HG02610 (cell line): Measurements from ENCODE around the gene EHMT1.
A peak's percentile ranks its signal among the peaks of the same experiment; 100 is the strongest.
"Not testable (repeated sequence)": the region's sequence is repeated elsewhere in the genome, so short reads cannot be mapped to it uniquely, and the experiment has no call there.

Source experiments
- ATAC-seq: cut with Tn5 transposase; IDR thresholded peaks from one replicate; pipeline ENCODE4 v1.9.1; 2021; ENCODE audit warnings: mild to moderate bottlenecking, moderate library complexity; ENCODE audit not compliant: unreplicated experiment

The EHMT1 gene

DNA sequence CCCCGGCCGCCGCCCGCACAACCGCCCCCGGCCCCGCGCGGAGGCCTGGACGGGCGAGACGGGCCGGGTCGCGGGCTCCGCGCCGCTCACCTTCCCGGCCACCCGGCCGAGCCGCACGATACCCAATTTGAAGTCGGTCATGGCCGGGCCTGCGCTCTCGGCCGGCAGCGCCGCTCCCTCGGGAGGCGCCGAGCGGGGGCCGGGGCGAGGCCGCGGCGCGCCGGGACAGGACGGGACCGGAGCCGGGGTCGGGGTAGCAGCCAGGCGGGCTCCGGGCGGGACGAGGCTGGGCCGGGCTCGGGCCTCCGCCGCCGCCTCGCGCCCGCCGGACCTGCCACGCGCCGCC, 28.7 kb upstream of the EHMT1 start:
- ATAC-seq = no peak

DNA sequence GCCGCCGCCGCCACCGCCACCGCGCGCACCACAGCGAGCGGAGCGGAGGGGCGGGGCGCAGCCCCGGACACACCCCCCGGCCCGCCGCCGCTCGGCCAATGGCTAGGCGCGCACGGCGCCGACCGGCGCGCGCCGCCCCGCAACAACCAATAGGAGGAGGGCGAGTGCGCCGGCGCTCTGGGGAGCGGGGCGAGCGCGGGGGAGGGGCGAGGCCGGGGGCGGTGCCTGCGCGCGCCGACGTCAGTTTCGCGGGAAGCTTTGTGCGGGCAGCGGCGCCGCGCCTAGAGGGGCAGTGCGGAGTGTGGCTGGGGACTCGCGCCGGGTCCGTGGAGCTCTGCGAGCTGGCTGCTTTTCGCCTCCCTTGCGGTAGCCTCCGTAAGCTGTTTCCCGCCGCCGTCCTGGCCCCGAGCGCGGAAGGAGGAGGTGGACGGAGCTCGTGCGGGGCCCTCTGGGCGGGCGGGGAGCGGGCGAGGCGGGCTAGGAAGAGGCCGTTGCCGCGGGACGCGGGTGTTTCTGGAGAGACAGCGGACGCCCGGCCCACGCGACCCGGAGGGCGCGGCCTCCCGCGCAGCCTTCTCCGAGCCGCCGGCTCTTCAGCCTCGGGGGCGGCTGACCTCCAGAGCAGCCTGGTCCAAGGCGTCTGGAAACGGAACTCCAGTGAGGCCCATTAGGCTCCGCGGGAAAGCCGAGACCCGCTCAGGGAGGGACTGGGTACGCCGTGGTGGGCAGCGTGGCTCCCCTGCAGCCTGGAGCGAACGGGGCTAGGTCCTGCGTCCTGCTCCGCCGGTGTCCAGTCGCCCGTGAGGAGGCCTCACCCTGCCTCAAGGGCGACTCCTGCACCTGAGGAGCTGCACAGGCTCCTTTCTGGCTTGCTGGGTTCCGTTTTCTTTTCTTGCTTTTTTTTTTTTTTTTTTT, 28.1 kb upstream of the EHMT1 start, which contains the start of gene ZMYND19:
TSS of gene ZMYND19 (minus strand) at position 44 of the 915 bp plus-strand sequence. CDS start 249 bp downstream, outside the sequence.
- peak; percentile 81 for ATAC-seq

DNA sequence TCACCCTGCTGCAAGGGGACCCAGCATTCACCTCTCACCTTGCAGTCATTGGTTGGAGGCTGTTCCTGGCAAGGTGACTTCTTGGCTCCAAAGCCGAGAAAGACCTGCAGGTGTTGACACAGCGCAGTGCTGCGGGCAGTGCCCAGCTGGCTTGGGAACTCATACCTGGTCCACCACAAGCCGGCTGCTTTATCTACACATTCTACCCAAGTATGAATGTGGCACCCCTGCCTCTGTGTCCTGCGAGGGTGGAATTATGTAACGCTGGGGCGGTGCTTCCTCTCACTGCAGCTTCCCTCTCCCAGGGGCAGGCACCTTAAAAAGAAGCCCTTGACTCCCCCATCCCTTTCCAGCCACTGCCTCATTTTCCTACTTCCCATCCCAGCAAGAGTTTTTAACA, 26.0 kb upstream of the EHMT1 start:
- ATAC-seq = no peak

DNA sequence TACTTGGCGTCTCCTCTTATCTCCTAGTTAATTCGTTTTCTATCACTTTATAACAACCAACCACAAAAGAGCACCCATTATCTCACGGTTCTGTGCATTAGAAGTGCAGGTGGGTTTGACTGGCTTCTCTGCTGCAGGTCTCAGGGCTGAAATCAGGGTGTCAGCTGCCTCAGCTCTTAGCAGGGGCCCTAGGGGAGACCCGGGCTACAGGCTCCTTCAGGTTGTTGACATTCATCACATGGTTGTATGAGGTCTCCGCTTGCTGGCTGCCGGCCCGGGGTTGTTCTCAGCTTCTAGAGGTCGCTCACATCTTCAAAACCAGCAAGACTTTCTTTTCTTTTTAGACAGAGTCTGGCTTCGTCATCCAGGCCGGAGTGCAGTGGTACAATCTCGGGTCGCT, 25.6 kb upstream of the EHMT1 start:
- no peak for ATAC-seq

DNA sequence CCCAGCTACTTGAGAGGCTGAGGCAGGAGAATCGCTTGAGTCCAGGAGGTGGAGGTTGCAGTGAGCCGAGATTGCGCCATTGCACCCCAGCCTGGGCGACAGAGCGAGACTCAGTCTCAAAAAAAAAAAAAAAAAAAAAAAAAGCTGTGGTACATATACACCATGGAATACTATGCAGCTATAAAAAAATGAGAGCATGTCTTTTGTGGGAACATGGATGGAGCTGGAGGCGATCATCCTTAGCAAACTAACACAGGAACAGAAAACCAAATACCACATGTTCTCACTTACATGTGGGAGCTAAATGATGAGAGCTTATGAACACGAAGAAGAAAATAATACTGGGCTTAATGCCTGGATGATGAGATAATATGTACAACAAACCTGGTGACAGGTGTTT, 22.2 kb upstream of the EHMT1 start:
- not testable (repeated sequence) for ATAC-seq

DNA sequence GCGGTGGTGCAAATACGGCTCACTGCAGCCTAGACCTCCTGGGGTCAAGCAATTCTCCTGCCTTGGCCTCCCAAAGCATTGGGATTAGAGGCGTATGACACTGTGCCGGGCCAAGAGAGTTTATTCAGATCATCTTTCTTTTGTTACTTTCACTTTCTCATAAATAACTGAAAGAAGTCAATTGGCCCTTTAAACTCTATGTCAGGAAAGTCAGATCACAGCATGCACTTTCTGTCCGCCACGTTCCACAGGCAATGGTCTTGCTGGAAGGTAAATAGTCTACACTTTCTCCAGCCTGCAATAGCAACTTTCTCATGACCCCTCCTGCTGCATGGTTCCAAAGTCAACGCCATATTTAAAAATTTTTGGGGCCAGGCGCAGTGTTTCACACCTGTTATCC, 19.9 kb upstream of the EHMT1 start:
- no peak for ATAC-seq

DNA sequence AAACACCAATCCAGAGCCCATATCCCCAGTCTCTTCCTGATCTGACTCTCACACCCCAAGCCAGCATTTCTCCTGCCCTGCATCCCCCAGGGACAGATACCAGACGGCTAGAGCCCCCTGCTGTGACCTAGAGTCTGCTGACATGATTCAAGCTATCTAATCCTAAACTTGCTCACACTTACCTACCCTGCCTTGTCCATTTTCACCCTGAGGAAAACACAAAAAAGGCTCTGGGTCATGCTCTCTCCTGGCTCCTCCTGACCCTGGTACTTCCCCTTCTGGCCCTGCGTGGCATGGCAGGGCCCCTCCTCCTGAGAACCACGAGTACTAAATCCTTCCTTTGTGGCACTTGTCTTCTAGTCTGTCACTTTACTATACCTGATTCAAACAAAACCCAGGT, 16.1 kb upstream of the EHMT1 start:
- ATAC-seq = no peak

DNA sequence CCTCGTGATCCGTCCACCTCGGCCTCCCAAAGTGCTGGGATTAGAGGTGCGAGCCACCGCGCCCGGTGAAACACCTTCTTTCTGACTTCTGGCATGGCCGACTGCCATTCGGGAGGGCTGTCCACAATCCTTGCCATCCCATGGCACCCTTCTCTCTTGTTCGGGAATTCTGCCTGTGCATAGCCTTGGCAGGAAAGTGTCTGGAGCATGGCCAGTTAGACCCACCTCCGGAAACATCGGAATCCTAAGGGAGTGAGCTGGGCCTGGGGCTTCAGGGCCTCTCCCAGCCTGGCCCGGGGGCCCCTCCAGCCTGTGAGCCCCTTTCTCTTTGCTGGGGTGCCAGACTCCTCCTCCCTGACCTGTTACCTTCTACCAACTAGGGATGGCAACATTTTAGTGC, 14.9 kb upstream of the EHMT1 start:
- ATAC-seq = no peak

DNA sequence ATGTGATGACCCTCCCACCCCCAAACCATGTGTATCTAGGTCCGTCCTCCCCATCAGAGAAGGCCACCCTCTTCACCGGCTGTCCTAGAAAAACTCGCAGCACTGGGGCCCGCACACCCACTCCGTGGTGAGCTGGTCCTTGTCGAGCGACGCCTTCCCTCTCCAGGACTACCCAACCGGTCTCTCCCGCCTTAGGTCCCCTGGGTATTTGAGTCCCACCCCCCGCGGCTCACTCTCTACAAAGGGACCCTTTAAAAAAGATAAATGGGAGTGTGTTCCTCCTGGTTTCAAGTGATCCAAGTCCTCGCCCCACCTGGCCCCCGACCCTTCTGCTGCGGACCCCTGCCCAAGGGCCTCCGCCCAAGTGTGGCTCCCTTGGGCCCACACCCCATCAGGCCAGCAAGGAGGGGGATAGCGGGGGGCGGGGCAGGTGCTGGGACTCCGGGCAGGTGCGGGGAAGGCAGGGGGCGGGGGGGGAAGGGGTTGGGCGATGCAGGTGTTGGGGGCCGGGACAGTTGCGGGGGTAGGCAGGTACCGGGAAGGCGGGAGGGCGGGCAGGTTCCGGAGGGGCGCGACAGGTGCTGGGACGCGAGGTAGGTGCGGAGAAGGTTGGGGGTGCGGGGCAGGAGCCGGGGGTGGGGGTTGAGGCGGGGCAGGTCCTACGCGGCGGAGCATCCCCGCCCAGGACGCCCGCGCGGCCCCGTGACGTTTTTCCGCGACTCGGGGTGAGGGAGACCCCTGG, 14.3 kb upstream of the EHMT1 start:
- no peak for ATAC-seq

DNA sequence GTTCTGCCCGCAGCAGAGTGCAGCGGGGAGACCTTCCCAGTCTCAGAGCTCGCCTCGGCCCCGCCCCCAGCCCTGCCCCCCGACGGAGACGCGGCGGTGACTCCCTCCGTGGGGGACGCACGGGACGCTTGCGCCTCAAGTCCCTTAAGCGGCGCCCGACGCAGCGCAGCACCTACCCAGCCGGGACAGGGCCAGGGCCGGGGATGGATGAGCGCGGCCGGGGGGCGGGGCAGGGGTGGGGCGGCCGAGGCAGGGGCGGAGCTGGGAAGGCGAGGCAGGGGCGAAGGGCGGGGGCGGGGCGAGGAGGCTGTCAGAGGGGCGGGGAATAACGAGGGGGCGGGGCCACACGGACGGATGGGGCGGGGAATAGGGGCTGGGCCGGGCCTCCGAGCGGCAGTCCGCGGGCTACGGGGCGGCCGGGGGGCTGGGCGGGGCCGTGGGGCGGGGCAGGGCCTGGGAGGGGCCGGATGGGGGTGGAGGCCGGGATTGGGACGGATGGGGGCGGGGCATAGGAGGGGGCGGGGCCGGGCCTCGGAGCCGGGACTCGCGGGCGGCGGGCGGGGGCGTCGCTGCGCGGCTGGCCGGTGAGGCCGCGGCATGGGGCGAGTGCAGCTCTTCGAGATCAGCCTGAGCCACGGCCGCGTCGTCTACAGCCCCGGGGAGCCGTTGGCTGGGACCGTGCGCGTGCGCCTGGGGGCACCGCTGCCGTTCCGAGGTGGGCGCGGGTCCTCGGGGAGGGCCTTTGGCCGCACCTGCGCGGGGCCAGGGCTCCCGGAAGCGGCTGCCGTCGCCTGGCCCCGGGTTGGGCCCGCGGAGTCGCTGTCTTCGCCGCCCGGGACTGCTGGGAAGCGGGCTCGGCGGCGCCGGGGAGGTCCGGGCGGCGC, 13.4 kb upstream of the EHMT1 start, which contains the start of gene ARRDC1:
TSS of gene ARRDC1 (plus strand) at position 566 of the 884 bp plus-strand sequence. CDS start at position 598, 32 bp downstream.
- ATAC-seq = peak; percentile 73

DNA sequence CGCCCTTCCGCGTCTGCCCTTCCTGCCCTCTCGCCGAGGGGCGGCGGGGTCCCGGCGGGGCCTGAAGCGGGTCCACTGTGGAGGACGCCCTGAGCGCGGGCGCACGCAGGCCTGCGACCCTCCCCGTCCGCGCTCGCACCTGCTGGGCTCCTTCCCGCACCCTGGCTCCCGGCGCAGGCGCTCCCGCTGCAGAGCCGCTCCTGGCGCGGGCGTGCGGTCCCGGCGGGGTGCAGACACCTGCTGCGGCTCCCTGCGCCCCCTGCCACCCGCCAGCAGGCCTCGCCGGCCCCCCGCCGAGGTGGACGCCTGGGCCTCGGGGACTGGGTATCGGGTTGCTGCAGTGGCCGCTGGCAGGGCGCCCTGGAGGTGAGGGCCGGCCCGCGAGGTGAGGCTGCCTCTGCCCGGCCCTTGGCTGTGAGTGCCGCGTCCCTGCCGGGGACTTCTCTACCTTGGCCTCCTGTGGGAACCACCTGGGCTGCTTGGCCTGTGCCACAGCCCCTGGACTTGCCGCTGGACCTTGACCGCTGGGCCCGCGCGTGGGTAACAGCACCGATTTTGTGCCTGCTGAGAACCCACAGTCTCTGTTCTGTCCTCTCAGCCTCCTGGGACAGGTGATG, 12.7 kb upstream of the EHMT1 start:
- no peak for ATAC-seq

DNA sequence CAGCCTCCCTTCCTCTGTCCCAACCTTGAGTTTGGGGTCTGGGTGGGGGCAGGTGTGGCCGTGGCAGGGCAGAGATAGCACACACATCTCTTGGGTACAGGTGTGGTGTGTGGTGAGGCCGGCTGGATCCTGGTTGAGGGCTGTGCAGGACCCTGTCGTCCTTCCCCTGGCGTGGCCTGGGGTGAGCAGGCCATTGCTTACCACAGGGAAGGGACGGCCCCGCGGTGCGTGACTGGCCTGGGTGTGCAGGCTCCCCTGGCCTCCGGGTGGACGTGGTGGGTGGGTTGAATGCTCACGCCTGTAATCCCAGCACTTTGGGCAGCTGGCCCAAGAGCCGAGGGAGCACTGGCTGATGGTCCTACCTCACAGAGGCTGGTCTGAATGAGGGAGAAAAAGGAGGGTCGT, 12.1 kb upstream of the EHMT1 start:
- no peak for ATAC-seq

DNA sequence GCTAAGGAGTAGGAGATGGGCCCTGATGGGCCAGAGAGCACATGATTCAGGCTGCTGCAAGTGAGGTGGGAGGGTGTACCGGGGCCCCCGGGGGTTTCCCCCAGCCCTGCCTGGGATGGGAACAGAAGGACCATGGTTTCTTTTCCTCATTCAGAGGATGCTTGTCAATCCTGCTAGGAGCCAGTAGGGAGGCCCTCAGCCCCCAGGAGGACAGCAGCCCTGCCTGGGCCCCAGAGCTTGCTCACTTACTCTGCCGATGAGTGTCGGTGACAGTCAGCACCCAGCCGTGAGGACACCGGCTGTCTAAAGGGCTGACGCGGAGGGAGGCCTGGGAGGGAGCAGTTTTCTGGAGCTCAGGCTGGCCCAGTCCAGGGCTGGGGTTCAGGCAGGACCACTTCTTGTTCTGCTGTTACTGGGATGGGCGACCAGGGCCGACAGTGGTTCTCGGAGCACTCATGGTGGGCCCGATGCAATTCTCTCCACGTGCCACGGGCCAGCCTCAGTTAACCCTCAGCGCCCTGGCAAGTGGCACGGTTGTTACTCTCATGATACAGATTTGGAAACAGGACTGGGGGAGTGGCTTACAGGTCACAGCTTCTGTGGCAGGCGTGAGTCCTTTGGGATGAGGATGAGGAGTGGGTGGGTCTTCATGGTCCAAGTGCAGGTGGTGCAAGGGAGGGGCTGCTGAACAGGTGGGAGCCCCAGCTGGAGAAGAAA, 11.5 kb upstream of the EHMT1 start:
- no peak for ATAC-seq

DNA sequence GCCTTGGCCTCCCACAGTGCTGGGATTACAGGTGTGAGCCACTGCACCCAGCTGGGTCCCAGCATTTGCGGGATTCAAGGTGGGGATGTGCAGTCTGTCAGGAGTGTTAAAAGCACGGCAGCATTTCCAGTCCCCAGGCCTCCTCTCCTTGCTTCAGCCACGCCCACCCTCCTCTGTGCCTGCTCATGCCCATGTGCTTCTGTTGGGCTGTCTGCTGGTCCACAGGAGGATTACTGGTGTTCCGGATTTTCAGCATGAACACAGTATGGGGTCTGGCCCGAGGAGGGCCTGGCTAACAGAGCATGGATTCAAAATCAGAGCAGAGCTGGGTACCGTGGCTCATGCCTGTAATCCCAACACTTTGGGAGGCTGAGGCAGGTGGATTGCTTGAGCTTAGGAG, 7.9 kb upstream of the EHMT1 start:
- ATAC-seq = no peak

DNA sequence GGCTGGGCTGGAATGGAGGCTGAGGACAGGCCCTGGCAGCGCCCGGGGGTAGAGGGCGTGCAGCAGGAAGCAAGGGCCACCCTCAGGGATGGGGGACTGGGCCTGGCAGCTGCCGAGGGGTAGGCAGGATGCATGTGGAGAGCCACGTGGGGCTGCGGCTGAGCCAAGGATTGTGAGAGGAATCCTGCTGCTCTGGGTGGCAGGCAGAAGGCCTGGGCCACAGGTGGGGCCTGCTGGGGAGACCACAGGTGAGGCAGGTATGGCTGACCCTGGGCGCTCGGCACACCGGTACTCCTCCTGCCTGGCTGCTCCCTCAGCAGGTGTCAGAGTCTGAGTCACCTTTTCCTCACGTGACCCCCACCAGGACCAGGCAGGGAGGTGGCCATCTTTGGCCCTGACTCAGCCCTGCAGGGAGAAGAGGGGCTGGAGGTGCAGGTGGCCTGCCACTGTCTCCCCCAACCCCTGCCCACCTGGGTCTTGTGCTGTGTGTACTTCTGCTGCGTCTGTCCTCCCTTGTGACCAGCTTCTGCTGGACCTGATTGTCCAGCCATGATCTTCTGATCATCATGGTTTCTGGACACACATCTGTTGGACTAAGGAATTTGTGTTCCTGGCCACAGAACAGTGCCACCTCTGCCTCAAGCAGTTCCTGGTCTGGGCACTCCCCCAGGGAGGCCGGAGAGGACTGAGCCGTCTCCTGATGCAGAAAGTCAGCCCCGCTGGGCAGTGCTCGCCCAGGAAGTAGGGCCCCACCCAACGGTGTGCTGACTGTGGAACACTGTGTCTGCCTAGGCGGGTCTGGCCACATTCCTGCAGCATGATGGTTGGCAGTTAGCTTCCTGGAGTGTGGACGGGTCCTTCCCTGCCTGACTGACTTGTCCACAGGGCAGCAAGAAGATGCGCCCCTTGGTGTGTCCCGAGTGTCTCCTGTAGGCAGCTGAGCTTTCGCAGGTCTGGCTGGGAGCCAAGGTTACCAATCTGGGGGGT, 6.9 kb upstream of the EHMT1 start:
- ATAC-seq = no peak

DNA sequence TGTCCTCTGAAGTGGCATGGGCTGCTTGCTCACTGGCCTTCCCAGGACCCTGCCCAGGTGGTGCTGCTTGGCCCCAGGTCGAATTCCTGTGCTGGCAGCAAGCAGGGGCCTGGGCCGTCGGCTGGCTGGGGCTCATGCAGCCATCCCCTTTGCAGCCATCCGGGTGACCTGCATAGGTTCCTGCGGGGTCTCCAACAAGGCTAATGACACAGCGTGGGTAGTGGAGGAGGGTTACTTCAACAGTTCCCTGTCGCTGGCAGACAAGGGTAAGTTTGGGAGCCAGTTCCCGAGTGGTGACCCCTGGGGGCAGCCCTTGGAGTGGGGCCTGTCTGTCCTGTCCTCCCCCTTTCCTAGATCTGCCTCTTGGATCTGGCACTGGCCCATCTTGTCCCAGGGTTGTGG, 6.1 kb upstream of the EHMT1 start:
- ATAC-seq = no peak

DNA sequence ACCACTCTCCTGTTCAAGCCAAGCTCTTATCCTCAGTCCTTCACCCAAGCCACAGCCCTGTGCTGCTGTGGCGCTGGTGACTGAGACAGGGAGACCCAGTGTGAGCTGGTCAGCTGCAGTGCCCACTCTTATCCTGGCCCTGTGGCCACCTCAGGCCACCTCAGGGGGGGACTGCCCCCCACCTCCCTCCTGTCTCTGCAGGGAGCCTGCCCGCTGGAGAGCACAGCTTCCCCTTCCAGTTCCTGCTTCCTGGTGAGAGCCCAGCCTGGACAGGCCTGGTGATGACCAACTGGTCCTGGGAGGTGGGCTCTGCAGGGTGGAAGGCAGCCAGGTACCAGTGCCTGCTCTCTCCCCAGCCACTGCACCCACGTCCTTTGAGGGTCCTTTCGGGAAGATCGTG, 5.5 kb upstream of the EHMT1 start:
- ATAC-seq = no peak

DNA sequence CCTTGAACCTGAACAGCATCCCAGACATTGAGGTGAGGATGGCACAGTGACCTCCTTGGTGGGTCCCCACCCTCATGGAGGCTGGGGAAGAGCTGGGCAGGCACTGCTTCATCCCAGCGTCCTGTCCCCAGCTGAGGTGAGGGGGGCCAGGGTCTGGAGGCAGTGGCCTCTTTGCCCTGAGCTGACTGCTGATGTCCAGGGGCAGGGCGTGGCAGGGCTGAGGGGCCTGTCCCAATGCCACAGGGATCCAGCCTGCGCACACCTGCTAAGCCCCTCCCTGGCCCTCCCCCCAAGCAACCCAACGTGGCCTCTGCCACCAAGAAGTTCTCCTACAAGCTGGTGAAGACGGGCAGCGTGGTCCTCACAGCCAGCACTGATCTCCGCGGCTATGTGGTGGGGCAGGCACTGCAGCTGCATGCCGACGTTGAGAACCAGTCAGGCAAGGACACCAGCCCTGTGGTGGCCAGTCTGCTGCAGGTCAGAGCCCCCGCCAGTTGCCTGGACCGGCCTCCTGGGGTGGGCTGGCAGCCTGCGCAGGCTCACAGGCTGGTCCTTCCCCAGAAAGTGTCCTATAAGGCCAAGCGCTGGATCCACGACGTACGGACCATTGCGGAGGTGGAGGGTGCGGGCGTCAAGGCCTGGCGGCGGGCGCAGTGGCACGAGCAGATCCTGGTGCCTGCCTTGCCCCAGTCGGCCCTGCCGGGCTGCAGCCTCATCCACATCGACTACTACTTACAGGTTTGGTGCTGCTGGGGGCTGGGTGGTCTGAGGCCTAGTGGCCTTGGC, 4.9 kb upstream of the EHMT1 start:
- ATAC-seq = no peak
